Fibroblast of pulmonary artery (primary cell): ENCODE data around the gene MPV17L.
"Not testable (repeated sequence)": the region's sequence is repeated elsewhere in the genome, so short reads cannot be mapped to it uniquely, and the experiment has no call there.

Source experiments
- DNase-seq: peaks from one replicate; pipeline ENCODE4 v3.0.0-alpha.2; 2010; ENCODE audit warnings: low read depth
- H3K4me3 ChIP-seq: replicated peaks from 2 replicates; pipeline ENCODE4 v1.5.1; 2011; ENCODE audit warnings: low read depth, mild to moderate bottlenecking, control low read depth, low read length, moderate library complexity
- CTCF ChIP-seq: IDR thresholded peaks from 2 replicates; pipeline ENCODE4 v1.5.1; 2011; ENCODE audit warnings: mild to moderate bottlenecking, control low read depth, low read length, inconsistent platforms; ENCODE audit errors: missing control alignments

Gene MPV17L

GRCh38 chr16:15451098-15451731 lies 55.7 kb downstream of the MPV17L start:
- H3K4me3 ChIP-seq = no peak overlapping the region
- DNase-seq = no peak
- no peak for TF ChIP-seq CTCF

- DNase-seq = no peak
- TF ChIP-seq CTCF = no peak
- H3K4me3 ChIP-seq = no peak overlapping the region
Observed at GRCh38 chr16:15452246-15452855, 56.8 kb downstream of the MPV17L start.

- H3K4me3 ChIP-seq, DNase-seq: not testable (repeated sequence)
Observed at GRCh38 chr16:15453296-15453695, 57.7 kb downstream of the MPV17L start.

- DNase-seq, H3K4me3 ChIP-seq: not testable (repeated sequence)
Observed at GRCh38 chr16:15454933-15455332, 59.4 kb downstream of the MPV17L start.

GRCh38 chr16:15457400-15457799 lies 61.8 kb downstream of the MPV17L start:
- no peak for DNase-seq
- no peak for TF ChIP-seq CTCF

GRCh38 chr16:15457958-15458357 lies 62.4 kb downstream of the MPV17L start:
- DNase-seq = no peak
- TF ChIP-seq CTCF = no peak
- H3K4me3 ChIP-seq = no peak overlapping the region

More at GRCh38 chr16:15457400-15457799, 61.8 kb downstream of the MPV17L start:
- no peak overlapping the region for H3K4me3 ChIP-seq

GRCh38 chr16:15459791-15460190 lies 64.2 kb downstream of the MPV17L start:
- DNase-seq = no peak
- no peak for TF ChIP-seq CTCF
- no peak overlapping the region for H3K4me3 ChIP-seq

GRCh38 chr16:15460601-15461000 lies 65.0 kb downstream of the MPV17L start:
- H3K4me3 ChIP-seq = no peak overlapping the region
- no peak for TF ChIP-seq CTCF
- no peak for DNase-seq
